SK-N-MC (cell line): ENCODE data around the gene PTX4.

Experiments used
- EZH2 ChIP-seq: fragments of 200-600 bp; sonication (generic); IDR thresholded peaks from one replicate; pipeline ENCODE4 v1.6.1; 2017; ENCODE audit warnings: antibody characterized with exemption
- FOXP2 ChIP-seq: optimal IDR thresholded peaks from 2 replicates; pipeline ENCODE3; 2011; ENCODE audit warnings: mild to moderate bottlenecking, moderate library complexity; ENCODE audit not compliant: insufficient read depth; ENCODE audit errors: extremely low read length, control extremely low read depth
- POLR2AphosphoS5 ChIP-seq: IDR thresholded peaks from 2 replicates; pipeline ENCODE4 v1.6.1; 2012; ENCODE audit warnings: mild to moderate bottlenecking, low read depth, low read length, borderline replicate concordance

GRCh38 chr16:1450841-1451240 is 37.9 kb downstream of the PTX4 start:
- no peak for TF ChIP-seq FOXP2
- no peak for TF ChIP-seq POLR2AphosphoS5
- TF ChIP-seq EZH2: no peak
